ENCODE data around the gene DOCK11. TPM values are rescaled to one million over a fixed set of nuclear protein-coding genes. Genes with fewer than 3 reads are reported as not detected.

The DOCK11 gene
- total RNA-seq, 1 experiment from 2014 or later = 2.1 TPM

GRCh38 chrX:118499295-118499694 is 3.7 kb downstream of the DOCK11 start:
- BruUV-seq (replicated peaks) = no TSS peak
- no peak overlapping the region for H3K27ac ChIP-seq (ENCODE audit: low read depth, low read length, poor library complexity, severe bottlenecking)
- no peaks in the 10 kb centered on the region for H3K4me1 ChIP-seq (ENCODE audit: insufficient read depth, low read length, poor library complexity, severe bottlenecking)
- CTCF ChIA-PET = no interaction called here
- intact Hi-C loops (cut with micrococcal nuclease; ENCODE audit: unreplicated experiment) = no loop called here
- no peak overlapping the region for H3K4me3 ChIP-seq (ENCODE audit: low read depth, low read length, poor library complexity, severe bottlenecking)
- DNase-seq (ENCODE audit: low spot score) = no peak
- H3K9me3 ChIP-seq (ENCODE audit: low read depth, low read length, poor library complexity, severe bottlenecking) = no peaks in the 10 kb centered on the region
- no peak for TF ChIP-seq EZH2 (IDR thresholded peaks at IDR 0.05; ENCODE audit: borderline replicate concordance, low read depth, low read length, poor library complexity, severe bottlenecking)
- no peak for TF ChIP-seq CTCF (conservative IDR thresholded peaks at IDR 0.05; ENCODE audit: low read depth, low read length)
- peaks cover 12% of the 10 kb centered on the region for H3K27me3 ChIP-seq (replicated peaks; ENCODE audit: insufficient read depth, low read depth, low read length, poor library complexity)
- POLR2A ChIA-PET (ENCODE audit: low non-redundant PET) = no interaction called here
- no peaks in the 10 kb centered on the region for H3K36me3 ChIP-seq (ENCODE audit: insufficient read depth, low read length, poor library complexity, severe bottlenecking)

- Histone ChIP-seq H3K4me1 (ENCODE audit: insufficient read depth, low read length, poor library complexity, severe bottlenecking) (no peaks in the 10 kb centered on the region), H3K9me3 (ENCODE audit: low read depth, low read length, poor library complexity, severe bottlenecking) (no peaks in the 10 kb centered on the region), H3K4me3 (ENCODE audit: low read depth, low read length, poor library complexity, severe bottlenecking) (no peak overlapping the region), H3K36me3 (ENCODE audit: insufficient read depth, low read length, poor library complexity, severe bottlenecking) (no peaks in the 10 kb centered on the region), H3K27ac (ENCODE audit: low read depth, low read length, poor library complexity, severe bottlenecking) (no peak overlapping the region), H3K27me3 (replicated peaks; ENCODE audit: insufficient read depth, low read depth, low read length, poor library complexity) (peaks cover 2% of the 10 kb centered on the region)
- intact Hi-C loops (cut with micrococcal nuclease; ENCODE audit: unreplicated experiment) = no loop called here
- ChIA-PET CTCF (no interaction called here), POLR2A (ENCODE audit: low non-redundant PET) (no interaction called here)
- BruUV-seq (replicated peaks) = no TSS peak
- no peak for DNase-seq (ENCODE audit: low spot score)
- TF ChIP-seq EZH2 (IDR thresholded peaks at IDR 0.05; ENCODE audit: borderline replicate concordance, low read depth, low read length, poor library complexity, severe bottlenecking) (no peak), CTCF (conservative IDR thresholded peaks at IDR 0.05; ENCODE audit: low read depth, low read length) (no peak)
These were observed 6.7 kb downstream of the DOCK11 start for GRCh38 chrX:118502161-118502789.

DNA sequence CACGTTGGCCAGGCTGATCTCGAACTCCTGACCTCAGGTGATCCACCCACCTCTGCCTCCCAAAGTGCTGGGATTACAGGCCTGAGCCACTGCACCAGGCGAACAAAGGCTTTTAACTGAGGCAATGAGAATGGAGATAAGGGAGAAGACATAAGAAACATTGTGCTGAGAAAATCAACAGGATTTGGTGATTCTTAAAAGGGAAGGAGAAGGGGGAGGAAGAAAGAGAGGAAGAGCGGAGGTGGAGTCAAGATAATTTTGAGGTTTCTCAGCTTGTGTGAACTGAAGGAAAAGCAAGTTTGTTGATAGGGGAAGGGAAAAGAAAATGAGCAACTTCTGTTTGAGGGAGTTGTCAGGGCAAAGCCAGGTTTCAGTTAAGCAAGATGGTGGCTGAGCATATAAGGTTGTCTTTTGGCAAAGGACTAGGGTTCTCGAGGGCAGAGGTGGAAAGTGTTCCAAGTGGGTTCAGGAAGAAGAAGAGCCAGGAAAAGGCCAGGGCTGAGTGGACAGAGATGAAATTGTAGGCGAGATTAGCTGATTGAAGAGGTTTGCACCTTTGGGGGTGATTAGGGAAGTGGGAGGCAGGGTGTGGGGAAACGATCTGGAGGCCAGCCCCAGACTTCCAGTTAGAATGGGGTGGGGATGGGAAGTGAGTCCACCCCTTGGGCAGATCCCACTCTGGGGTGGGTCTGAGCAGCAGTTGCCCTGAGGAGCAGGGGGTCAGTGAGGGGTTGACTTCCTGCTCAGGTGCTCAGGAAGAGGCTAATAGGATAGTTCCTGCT is 7.8 kb downstream of the DOCK11 start:
- H3K27me3 ChIP-seq (replicated peaks; ENCODE audit: insufficient read depth, low read depth, low read length, poor library complexity) = no peaks in the 10 kb centered on the region
- no peak overlapping the region for H3K4me3 ChIP-seq (ENCODE audit: low read depth, low read length, poor library complexity, severe bottlenecking)
- DNase-seq (ENCODE audit: low spot score) = no peak
- no peaks in the 10 kb centered on the region for H3K9me3 ChIP-seq (ENCODE audit: low read depth, low read length, poor library complexity, severe bottlenecking)
- no peaks in the 10 kb centered on the region for H3K4me1 ChIP-seq (ENCODE audit: insufficient read depth, low read length, poor library complexity, severe bottlenecking)
- H3K36me3 ChIP-seq (ENCODE audit: insufficient read depth, low read length, poor library complexity, severe bottlenecking) = no peaks in the 10 kb centered on the region
- H3K27ac ChIP-seq (ENCODE audit: low read depth, low read length, poor library complexity, severe bottlenecking) = no peak overlapping the region
- ChIA-PET CTCF (no interaction called here), POLR2A (ENCODE audit: low non-redundant PET) (no interaction called here)
- no TSS peak for BruUV-seq (replicated peaks)
- TF ChIP-seq EZH2 (IDR thresholded peaks at IDR 0.05; ENCODE audit: borderline replicate concordance, low read depth, low read length, poor library complexity, severe bottlenecking) (no peak), CTCF (conservative IDR thresholded peaks at IDR 0.05; ENCODE audit: low read depth, low read length) (no peak)
- intact Hi-C loops (cut with micrococcal nuclease; ENCODE audit: unreplicated experiment) = no loop called here
